Mononuclear cell (primary cell): ENCODE data around the gene PDE2A. TPM values are rescaled to one million over a fixed set of nuclear protein-coding genes. Genes with fewer than 3 reads are reported as not detected.

Experiments
- H3K27me3 ChIP-seq: 2 replicates; pipeline ENCODE4 v1.6.0; 2011; ENCODE audit warnings: low read length, control low read depth; ENCODE audit not compliant: insufficient read depth
- H3K4me1 ChIP-seq: 2 replicates; pipeline ENCODE4 v1.5.1; 2011; ENCODE audit warnings: mild to moderate bottlenecking, low read length, control low read depth; ENCODE audit not compliant: insufficient read depth
- H3K4me3 ChIP-seq: 2 replicates; pipeline ENCODE4 v1.5.1; 2011; ENCODE audit warnings: mild to moderate bottlenecking, low read length, moderate library complexity
- H3K9me3 ChIP-seq: 2 replicates; pipeline ENCODE4 v1.5.1; 2011; ENCODE audit warnings: low read depth, mild to moderate bottlenecking, control low read depth, low read length
- total RNA-seq: library from RNA; depleted of rRNA; stranded (reverse); fragments of >200 nt; gene quantifications from one replicate; pipeline ENCODE4 v1.2.3, GENCODE V29; 2012

The PDE2A gene
- total RNA-seq, 1 donor, result 3.7 TPM

- Histone ChIP-seq H3K4me1 (peaks cover 3% of the 10 kb centered on the region), H3K9me3 (no peaks in the 10 kb centered on the region), H3K4me3 (no peak overlapping the region), H3K27me3 (no peaks in the 10 kb centered on the region)
These were observed 121.8 kb downstream of the PDE2A start for GRCh38 chr11:72552399-72552910.

GRCh38 chr11:72551571-72551970 is 122.7 kb downstream of the PDE2A start:
- no peak overlapping the region for H3K4me3 ChIP-seq
- H3K27me3 ChIP-seq, result no peaks in the 10 kb centered on the region
- peaks cover 3% of the 10 kb centered on the region for H3K4me1 ChIP-seq
- H3K9me3 ChIP-seq, result no peaks in the 10 kb centered on the region

- H3K4me3 ChIP-seq, result no peak overlapping the region
- no peaks in the 10 kb centered on the region for H3K4me1 ChIP-seq
These were observed 125.8 kb downstream of the PDE2A start for GRCh38 chr11:72548463-72548862.

GRCh38 chr11:72546866-72547265 is 127.4 kb downstream of the PDE2A start:
- H3K4me1 ChIP-seq, result no peaks in the 10 kb centered on the region
- no peak overlapping the region for H3K4me3 ChIP-seq
- no peaks in the 10 kb centered on the region for H3K9me3 ChIP-seq
- H3K27me3 ChIP-seq, result no peaks in the 10 kb centered on the region

More at GRCh38 chr11:72548463-72548862, 125.8 kb downstream of the PDE2A start:
- Histone ChIP-seq H3K27me3 (no peaks in the 10 kb centered on the region), H3K9me3 (no peaks in the 10 kb centered on the region)

GRCh38 chr11:72544589-72544988 is 129.6 kb downstream of the PDE2A start:
- no peak overlapping the region for H3K4me3 ChIP-seq
- peaks cover 2% of the 10 kb centered on the region for H3K27me3 ChIP-seq
- no peaks in the 10 kb centered on the region for H3K4me1 ChIP-seq
- H3K9me3 ChIP-seq, result no peaks in the 10 kb centered on the region

- no peak overlapping the region for H3K4me3 ChIP-seq
- peaks cover 2% of the 10 kb centered on the region for H3K27me3 ChIP-seq
- no peaks in the 10 kb centered on the region for H3K9me3 ChIP-seq
- H3K4me1 ChIP-seq, result no peaks in the 10 kb centered on the region
These were observed 130.2 kb downstream of the PDE2A start for GRCh38 chr11:72543849-72544542.

GRCh38 chr11:72541257-72541974 is 132.8 kb downstream of the PDE2A start:
- H3K27me3 ChIP-seq, result peaks cover 6% of the 10 kb centered on the region
- H3K4me1 ChIP-seq, result no peaks in the 10 kb centered on the region
- no peak overlapping the region for H3K4me3 ChIP-seq
- no peaks in the 10 kb centered on the region for H3K9me3 ChIP-seq

- no peaks in the 10 kb centered on the region for H3K4me1 ChIP-seq
- peaks cover 17% of the 10 kb centered on the region for H3K27me3 ChIP-seq
- H3K9me3 ChIP-seq, result no peaks in the 10 kb centered on the region
- H3K4me3 ChIP-seq, result no peak overlapping the region
These were observed 137.2 kb downstream of the PDE2A start for GRCh38 chr11:72537051-72537450.

GRCh38 chr11:72535194-72535547 is 139.1 kb downstream of the PDE2A start:
- H3K4me1 ChIP-seq, result no peaks in the 10 kb centered on the region
- no peaks in the 10 kb centered on the region for H3K9me3 ChIP-seq
- H3K4me3 ChIP-seq, result no peak overlapping the region
- H3K27me3 ChIP-seq, result peaks cover 15% of the 10 kb centered on the region

- Histone ChIP-seq H3K4me3 (no peak overlapping the region), H3K27me3 (peaks cover 15% of the 10 kb centered on the region), H3K9me3 (no peaks in the 10 kb centered on the region), H3K4me1 (no peaks in the 10 kb centered on the region)
These were observed 139.6 kb downstream of the PDE2A start for GRCh38 chr11:72534371-72535193.

- Histone ChIP-seq H3K4me1 (no peaks in the 10 kb centered on the region), H3K9me3 (no peaks in the 10 kb centered on the region), H3K27me3 (peaks cover 11% of the 10 kb centered on the region), H3K4me3 (no peak overlapping the region)
These were observed 145.2 kb downstream of the PDE2A start for GRCh38 chr11:72529068-72529467.

- H3K4me1 ChIP-seq, result no peaks in the 10 kb centered on the region
- peaks cover 8% of the 10 kb centered on the region for H3K27me3 ChIP-seq
- H3K4me3 ChIP-seq, result no peak overlapping the region
- no peaks in the 10 kb centered on the region for H3K9me3 ChIP-seq
These were observed 146.1 kb downstream of the PDE2A start for GRCh38 chr11:72528121-72528520.
